Panc1 (cell line): ENCODE data around the gene ASPM. TPM values are rescaled to one million over a fixed set of nuclear protein-coding genes. Genes with fewer than 3 reads are reported as not detected.

Experiments
- ATAC-seq: fragments of 200-7000 bp; cut with Tn5 transposase; 2 replicates; pipeline ENCODE4 v1.9.1; 2020; ENCODE audit warnings: mild to moderate bottlenecking, moderate library complexity
- BruUV-seq: library from RNA; stranded (reverse); fragments of 400-500 nt; replicated peaks from 2 replicates; lab custom pipeline; 2021; lab: Mats Ljungman, UMichigan
- CTCF ChIA-PET: fragments of 300-600 bp; sonication (Branson Sonifier 250); formaldehyde crosslinking; loops from one replicate; lab custom pipeline; 2022; ENCODE audit warnings: antibody characterized with exemption; lab: Charles Lee
- POLR2A ChIA-PET: fragments of 300-600 bp; sonication (Branson Sonifier 250); formaldehyde crosslinking; loops from one replicate; lab custom pipeline; 2022; ENCODE audit warnings: antibody characterized with exemption; lab: Charles Lee
- DNase-seq: peaks from one replicate; pipeline ENCODE4 v3.0.0-alpha.2; 2010; ENCODE audit warnings: low read depth, low spot score
- H3K27ac ChIP-seq: 2 replicates; pipeline ENCODE4 v1.5.1; 2011; ENCODE audit warnings: mild to moderate bottlenecking, low read length, inconsistent platforms
- H3K27me3 ChIP-seq: fragments of 200-500 bp; sonication (Bioruptor generic); 2 replicates; pipeline ENCODE4 v1.6.0; 2014; ENCODE audit warnings: low read length, inconsistent platforms; ENCODE audit not compliant: control insufficient read depth, insufficient read depth
- H3K36me3 ChIP-seq: fragments of 200-500 bp; sonication (Bioruptor generic); 2 replicates; pipeline ENCODE4 v1.5.1; 2014; ENCODE audit warnings: inconsistent platforms, mild to moderate bottlenecking, low read length, moderate library complexity; ENCODE audit not compliant: control insufficient read depth, insufficient read depth
- H3K4me1 ChIP-seq: 2 replicates; pipeline ENCODE4 v1.5.1; 2011; ENCODE audit warnings: inconsistent platforms, mild to moderate bottlenecking, low read length, moderate library complexity; ENCODE audit not compliant: control insufficient read depth, insufficient read depth
- H3K4me3 ChIP-seq, 2 experiments: 2 replicates each; pipeline ENCODE4 v1.5.1; 2011 to 2012; ENCODE audit warnings: low read depth in 2 of 2, low read length in 2 of 2, mild to moderate bottlenecking in 2 of 2, inconsistent platforms in 1 of 2, moderate library complexity in 1 of 2
- H3K9me3 ChIP-seq: fragments of 200-500 bp; sonication (Bioruptor generic); 2 replicates; pipeline ENCODE4 v1.5.1; 2014; ENCODE audit warnings: low read depth, mild to moderate bottlenecking, inconsistent platforms, low read length, moderate library complexity; ENCODE audit not compliant: control insufficient read depth, insufficient read depth
- CTCF ChIP-seq: fragments of 450-650 bp; IDR thresholded peaks from 2 replicates; pipeline ENCODE4 v1.5.1; 2017; ENCODE audit warnings: mild to moderate bottlenecking
- POLR2AphosphoS5 ChIP-seq: IDR thresholded peaks from 2 replicates; pipeline ENCODE4 v1.6.1; 2012; ENCODE audit warnings: mild to moderate bottlenecking, low read depth, low read length, moderate library complexity
- REST ChIP-seq, 2 experiments: IDR thresholded peaks; 2 replicates each; pipeline ENCODE4 v1.6.1; 2011 to 2012; ENCODE audit warnings: low read depth in 2 of 2, control low read depth in 1 of 2, low read length in 1 of 2, mild to moderate bottlenecking in 1 of 2, moderate library complexity in 1 of 2; ENCODE audit not compliant: insufficient read depth in 1 of 2
- SIN3A ChIP-seq: IDR thresholded peaks from 2 replicates; pipeline ENCODE4 v1.6.1; 2012; ENCODE audit warnings: low read depth, mild to moderate bottlenecking, low read length, moderate library complexity, borderline replicate concordance; ENCODE audit not compliant: insufficient read depth
- TCF7L2 ChIP-seq: IDR thresholded peaks from 2 replicates; pipeline ENCODE4 v1.6.1; 2011; ENCODE audit warnings: mild to moderate bottlenecking, low read depth, low read length, inconsistent platforms
- in situ Hi-C: cut with HindIII; loops from 2 replicates; pipeline ENCODE4 v1.10.0; 2016; ENCODE audit warnings: low sequenced_read_pairs, low pct_unique_long_range_greater_than_20kb
- intact Hi-C: fragments of 100-400 bp; cut with micrococcal nuclease; formaldehyde crosslinking; loops from one replicate; pipeline ENCODE4 v1.10.0; 2022; ENCODE audit not compliant: unreplicated experiment
- total RNA-seq: library from RNA; stranded (reverse); gene quantifications from one replicate; pipeline ENCODE4 v1.2.1, GENCODE V29; 2021; ENCODE audit not compliant: unreplicated experiment

The ASPM gene
- total RNA-seq, 1 experiment from 2014 or later, result 26.9 TPM

DNA sequence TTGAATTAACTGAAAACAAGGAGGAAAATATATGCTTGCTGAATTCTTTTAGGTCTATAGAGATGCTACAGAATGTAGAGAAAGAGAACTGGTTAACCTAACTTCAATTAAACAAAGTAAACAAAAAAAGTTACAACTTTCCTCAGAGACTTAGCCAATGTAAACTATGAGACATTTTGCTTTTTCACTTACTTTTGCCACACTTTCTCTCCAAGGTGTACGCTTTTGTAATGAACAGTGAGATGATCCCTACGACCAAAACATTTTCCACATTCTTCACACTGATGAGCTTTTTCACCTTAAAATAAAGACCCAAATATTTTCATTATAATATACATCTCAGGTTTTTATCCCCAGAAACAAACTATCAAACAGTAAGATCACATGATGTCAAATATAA lies 28.3 kb upstream of the ASPM start:
- intact Hi-C loops, result no loop called here
- POLR2A ChIA-PET, result no interaction called here
- Histone ChIP-seq H3K27ac (no peak overlapping the region), H3K4me1 (no peaks in the 10 kb centered on the region; the same call in 1 of the 2 replicates), H3K36me3 (peaks cover 32% of the 10 kb centered on the region), H3K4me3 (no peak overlapping the region), H3K9me3 (no peaks in the 10 kb centered on the region), H3K27me3 (no peaks in the 10 kb centered on the region)
- ATAC-seq, result no peak
- no peak for DNase-seq
- CTCF ChIA-PET, result no interaction called here
- TF ChIP-seq SIN3A (no peak), POLR2AphosphoS5 (no peak), REST (IDR thresholded peaks at IDR 0.05; ENCODE audit: insufficient read depth in 1 of 2, low read depth in 2 of 2, low read length in 1 of 2) (no peak), CTCF (no peak), TCF7L2 (no peak)
- no TSS peak for BruUV-seq
- in situ Hi-C loops, result no loop called here

DNA sequence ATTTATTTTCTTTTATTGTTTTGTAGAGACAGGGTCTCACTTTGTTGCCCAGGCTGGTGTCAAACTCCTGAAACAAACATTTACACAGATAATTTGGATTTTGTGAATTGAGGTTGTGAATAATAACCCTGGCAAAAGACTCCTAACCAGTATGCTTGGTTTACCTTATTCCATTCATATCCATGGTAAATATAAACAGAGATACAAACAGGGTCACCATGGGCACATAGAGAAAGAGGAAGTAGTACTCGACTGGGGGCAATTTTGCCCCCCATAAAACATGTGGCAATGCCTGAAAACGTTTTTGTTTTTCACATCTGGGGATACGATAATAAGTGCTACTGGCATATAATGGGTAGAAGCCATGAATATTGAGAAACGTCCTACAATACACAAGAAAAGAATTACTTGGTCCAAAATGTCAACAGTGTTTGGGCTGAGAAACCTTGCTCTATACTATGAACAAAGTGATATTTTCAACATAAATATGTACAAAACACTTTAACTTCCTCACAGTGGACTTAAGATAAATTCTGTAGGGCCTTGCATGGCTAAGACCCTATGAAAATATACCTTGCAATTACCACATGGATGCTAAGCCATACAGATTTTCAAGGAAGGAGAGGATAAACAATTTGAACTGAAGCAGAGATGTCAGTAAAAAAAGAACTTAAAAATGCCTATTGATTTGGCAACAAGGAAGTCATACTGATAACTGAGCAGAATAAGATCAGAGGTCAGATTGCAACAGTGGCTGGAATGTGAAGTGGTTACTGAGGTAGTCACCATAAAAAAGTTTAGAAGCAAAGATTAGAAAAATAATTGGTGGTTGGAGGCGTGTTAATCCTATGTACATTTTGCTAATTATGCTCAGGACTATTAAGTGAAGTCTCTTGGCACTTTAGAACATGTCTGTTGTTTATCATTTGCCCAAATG lies 27.4 kb upstream of the ASPM start:
- Histone ChIP-seq H3K27me3 (no peaks in the 10 kb centered on the region), H3K4me3 (no peak overlapping the region), H3K36me3 (peaks cover 32% of the 10 kb centered on the region), H3K9me3 (no peaks in the 10 kb centered on the region), H3K4me1 (no peaks in the 10 kb centered on the region; the same call in 1 of the 2 replicates), H3K27ac (no peak overlapping the region)
- no peak for TF ChIP-seq POLR2AphosphoS5
- no TSS peak for BruUV-seq
- ATAC-seq, result no peak
- ChIA-PET POLR2A (no interaction called here), CTCF (no interaction called here)
- in situ Hi-C loops (no loop called here), intact Hi-C loops (no loop called here)
- no peak for DNase-seq

DNA sequence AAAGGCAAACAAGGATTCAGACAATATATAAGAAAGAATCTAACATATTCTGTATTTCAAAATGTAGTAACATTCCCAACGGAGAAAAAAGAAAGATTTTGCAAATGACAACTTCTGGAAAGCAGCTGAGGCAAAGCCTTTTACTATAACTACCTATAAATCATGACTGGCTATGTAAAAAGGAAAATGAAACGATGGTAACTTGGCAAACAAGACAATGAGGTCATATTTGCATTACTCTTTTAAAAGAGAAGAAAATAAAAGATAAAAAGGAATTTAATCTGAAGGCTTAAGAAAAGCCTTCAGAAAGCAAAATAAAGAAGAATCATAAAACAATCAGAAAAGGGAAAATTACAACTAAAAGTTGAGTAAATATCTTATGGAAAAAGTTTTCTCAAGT lies 25.1 kb upstream of the ASPM start:
- DNase-seq (no peak), ATAC-seq (no peak)
- Histone ChIP-seq H3K36me3 (peaks cover 25% of the 10 kb centered on the region), H3K9me3 (no peaks in the 10 kb centered on the region), H3K4me3 (no peak overlapping the region), H3K27ac (no peak overlapping the region), H3K4me1 (no peaks in the 10 kb centered on the region; the same call in 1 of the 2 replicates), H3K27me3 (no peaks in the 10 kb centered on the region)
- CTCF ChIA-PET, result no interaction called here
- TF ChIP-seq CTCF, result no peak
- TF ChIP-seq POLR2AphosphoS5, result no peak
- TF ChIP-seq REST (IDR thresholded peaks at IDR 0.05; ENCODE audit: insufficient read depth in 1 of 2, low read depth in 2 of 2, low read length in 1 of 2), result no peak
- TF ChIP-seq SIN3A, result no peak
- TF ChIP-seq TCF7L2, result no peak
- POLR2A ChIA-PET, result no interaction called here
- BruUV-seq, result no TSS peak
- in situ Hi-C loops (no loop called here), intact Hi-C loops (no loop called here)
